ENCODE data around the gene GPD1. TPM values are rescaled to one million over a fixed set of nuclear protein-coding genes. Genes with fewer than 3 reads are reported as not detected.

Gene GPD1
- polyA plus RNA-seq (2013): 0.08 TPM

- ChIA-PET CTCF (interaction anchor here (0.8 to 14.1 kb wide), 3 partner anchors 6 to 63 kb away, joined by 3 to 168 read pairs (median 89); partner anchors contain the start of genes CERS5, COX14 and SMARCD1), POLR2A (interaction anchor here (1.1 kb wide), 1 partner anchor 14 kb away, joined by 3 read pairs; no protein-coding TSS in a partner anchor)
- H3K9me3 ChIP-seq (ENCODE audit: control extremely low read depth in 1 of 5, control insufficient read depth in 4 of 5, insufficient read depth in 2 of 5, low read depth in 1 of 5, low read length in 4 of 5): no peaks in the 10 kb centered on the region
- peaks cover 0 to 25% (median 15%) of the 10 kb centered on the region in 4 experiments for H3K36me3 ChIP-seq (ENCODE audit: control insufficient read depth in 4 of 4, insufficient read depth in 4 of 4, low read length in 3 of 4)
- H3K27me3 ChIP-seq (replicated peaks in 2 of 5; ENCODE audit: control insufficient read depth in 4 of 5, insufficient read depth in 5 of 5, low read length in 4 of 5): no peaks in the 10 kb centered on the region
- H3K27ac ChIP-seq (ENCODE audit: insufficient read depth in 1 of 2, low read depth in 1 of 2, low read length in 2 of 2, poor library complexity in 1 of 2, severe bottlenecking in 2 of 2): no peak within 1 kb of the TSS
- WGBS (ENCODE audit: insufficient coverage): 66% methylated on average over 7 of the region's 13 CpGs
- no peaks in the 10 kb centered on the region for H3K4me1 ChIP-seq (ENCODE audit: control extremely low read depth in 1 of 4, control insufficient read depth in 4 of 4, insufficient read depth in 4 of 4, low read length in 3 of 4)
- H3K4me3 ChIP-seq (ENCODE audit: control insufficient read depth in 1 of 7, extremely low read depth in 1 of 7, insufficient read depth in 4 of 7, low read depth in 2 of 7, low read length in 6 of 7): no peak within 1 kb of the TSS
- DNase-seq: peak in 1 of 3 donors; percentile 24
These were observed at the start of gene GPD1 for GRCh38 chr12:50103767-50104321. Gene GPD1 (plus strand): TSS chr12:50104008. CDS start chr12:50104051, 43 bp downstream.

- WGBS (ENCODE audit: insufficient coverage): 7% methylated on average over 9 of the region's 17 CpGs
- DNase-seq: peak; percentile 53 to 75 (median 67)
- H3K9me3 ChIP-seq (ENCODE audit: control extremely low read depth in 1 of 5, control insufficient read depth in 4 of 5, insufficient read depth in 2 of 5, low read depth in 1 of 5, low read length in 4 of 5): no peaks in the 10 kb centered on the region
- ChIA-PET CTCF (interaction anchor here (0.6 to 5.7 kb wide), 27 partner anchors 9 to 191 kb away, joined by 3 to 163 read pairs (median 4); partner anchors contain the start of genes AQP2, AQP5 and SMARCD1), POLR2A (interaction anchor here (0.6 to 0.7 kb wide), 2 partner anchors 100 to 242 kb away, joined by 3 read pairs; no protein-coding TSS in a partner anchor)
- no peaks in the 10 kb centered on the region for H3K36me3 ChIP-seq (ENCODE audit: control insufficient read depth in 4 of 4, insufficient read depth in 4 of 4, low read length in 3 of 4)
- peak overlapping the region in 1 of 7 experiments; percentile 55 for H3K4me3 ChIP-seq (ENCODE audit: control insufficient read depth in 1 of 7, extremely low read depth in 1 of 7, insufficient read depth in 4 of 7, low read depth in 2 of 7, low read length in 6 of 7)
- H3K4me1 ChIP-seq (ENCODE audit: control extremely low read depth in 1 of 4, control insufficient read depth in 4 of 4, insufficient read depth in 4 of 4, low read length in 3 of 4): peaks cover 2 to 52% (median 45%) of the 10 kb centered on the region in 4 experiments
- H3K27me3 ChIP-seq (replicated peaks in 2 of 5; ENCODE audit: control insufficient read depth in 4 of 5, insufficient read depth in 5 of 5, low read length in 4 of 5): peaks cover 0 to 28% (median 25%) of the 10 kb centered on the region in 5 experiments
- H3K27ac ChIP-seq (ENCODE audit: insufficient read depth in 1 of 2, low read depth in 1 of 2, low read length in 2 of 2, poor library complexity in 1 of 2, severe bottlenecking in 2 of 2): no peak overlapping the region
These were observed 47.8 kb upstream of the GPD1 start for GRCh38 chr12:50055831-50056638.

GRCh38 chr12:50056639-50056976 is 47.2 kb upstream of the GPD1 start:
- no peak for DNase-seq
- peak overlapping the region in 3 of 7 experiments; percentile 46 to 77 (median 60) for H3K4me3 ChIP-seq (ENCODE audit: control insufficient read depth in 1 of 7, extremely low read depth in 1 of 7, insufficient read depth in 4 of 7, low read depth in 2 of 7, low read length in 6 of 7)
- H3K27ac ChIP-seq (ENCODE audit: insufficient read depth in 1 of 2, low read depth in 1 of 2, low read length in 2 of 2, poor library complexity in 1 of 2, severe bottlenecking in 2 of 2): no peak overlapping the region
- POLR2A ChIA-PET: interaction anchor here (0.7 kb wide), 1 partner anchor 242 kb away, joined by 3 read pairs; no protein-coding TSS in a partner anchor
- no peaks in the 10 kb centered on the region for H3K36me3 ChIP-seq (ENCODE audit: control insufficient read depth in 4 of 4, insufficient read depth in 4 of 4, low read length in 3 of 4)
- peaks cover 0 to 28% (median 25%) of the 10 kb centered on the region in 5 experiments for H3K27me3 ChIP-seq (replicated peaks in 2 of 5; ENCODE audit: control insufficient read depth in 4 of 5, insufficient read depth in 5 of 5, low read length in 4 of 5)
- CTCF ChIA-PET: interaction anchor here (0.6 to 5.7 kb wide), 18 partner anchors 9 to 192 kb away, joined by 3 to 163 read pairs (median 4); partner anchors contain the start of gene AQP2
- H3K4me1 ChIP-seq (ENCODE audit: control extremely low read depth in 1 of 4, control insufficient read depth in 4 of 4, insufficient read depth in 4 of 4, low read length in 3 of 4): peaks cover under 1 to 51% (median 40%) of the 10 kb centered on the region in 4 experiments
- 0% methylated on average over 1 of the region's 3 CpGs for WGBS (ENCODE audit: insufficient coverage)
- no peaks in the 10 kb centered on the region for H3K9me3 ChIP-seq (ENCODE audit: control extremely low read depth in 1 of 5, control insufficient read depth in 4 of 5, insufficient read depth in 2 of 5, low read depth in 1 of 5, low read length in 4 of 5)

- H3K4me3 ChIP-seq (ENCODE audit: control insufficient read depth in 1 of 7, extremely low read depth in 1 of 7, insufficient read depth in 4 of 7, low read depth in 2 of 7, low read length in 6 of 7): peak within 1 kb of the TSS; percentile 13 to 77 (median 60)
- POLR2A ChIA-PET: no interaction called here
- no peaks in the 10 kb centered on the region for H3K9me3 ChIP-seq (ENCODE audit: control extremely low read depth in 1 of 5, control insufficient read depth in 4 of 5, insufficient read depth in 2 of 5, low read depth in 1 of 5, low read length in 4 of 5)
- H3K36me3 ChIP-seq (ENCODE audit: control insufficient read depth in 4 of 4, insufficient read depth in 4 of 4, low read length in 3 of 4): no peaks in the 10 kb centered on the region
- H3K27ac ChIP-seq (ENCODE audit: insufficient read depth in 1 of 2, low read depth in 1 of 2, low read length in 2 of 2, poor library complexity in 1 of 2, severe bottlenecking in 2 of 2): no peak within 1 kb of the TSS
- DNase-seq: peak; percentile 54 to 77 (median 66)
- under 1% methylated on average over 52 of the region's 88 CpGs for WGBS (ENCODE audit: insufficient coverage)
- peaks cover 0 to 29% (median 23%) of the 10 kb centered on the region in 5 experiments for H3K27me3 ChIP-seq (replicated peaks in 2 of 5; ENCODE audit: control insufficient read depth in 4 of 5, insufficient read depth in 5 of 5, low read length in 4 of 5)
- peaks cover 0 to 49% (median 39%) of the 10 kb centered on the region in 4 experiments for H3K4me1 ChIP-seq (ENCODE audit: control extremely low read depth in 1 of 4, control insufficient read depth in 4 of 4, insufficient read depth in 4 of 4, low read length in 3 of 4)
- CTCF ChIA-PET: interaction anchor here (2.9 to 14.7 kb wide), 8 partner anchors 12 to 90 kb away, joined by 17 to 269 read pairs (median 44); no protein-coding TSS in a partner anchor
These were observed 46.6 kb upstream of the GPD1 start, which contains the start of gene ASIC1 for GRCh38 chr12:50057000-50057841. Gene ASIC1 (plus strand): TSS chr12:50057596. CDS start chr12:50058767, 1,171 bp downstream.

- POLR2A ChIA-PET: no interaction called here
- CTCF ChIA-PET: interaction anchor here (1.0 to 14.7 kb wide), 5 partner anchors 8 to 113 kb away, joined by 3 to 269 read pairs (median 37); no protein-coding TSS in a partner anchor
- H3K27ac ChIP-seq (ENCODE audit: insufficient read depth in 1 of 2, low read depth in 1 of 2, low read length in 2 of 2, poor library complexity in 1 of 2, severe bottlenecking in 2 of 2): no peak overlapping the region
- H3K27me3 ChIP-seq (replicated peaks in 2 of 5; ENCODE audit: control insufficient read depth in 4 of 5, insufficient read depth in 5 of 5, low read length in 4 of 5): peaks cover 0 to 30% (median 19%) of the 10 kb centered on the region in 5 experiments
- DNase-seq: no peak
- no peaks in the 10 kb centered on the region for H3K36me3 ChIP-seq (ENCODE audit: control insufficient read depth in 4 of 4, insufficient read depth in 4 of 4, low read length in 3 of 4)
- WGBS (ENCODE audit: insufficient coverage): 31% methylated on average over 16 of the region's 30 CpGs
- no peaks in the 10 kb centered on the region for H3K9me3 ChIP-seq (ENCODE audit: control extremely low read depth in 1 of 5, control insufficient read depth in 4 of 5, insufficient read depth in 2 of 5, low read depth in 1 of 5, low read length in 4 of 5)
- H3K4me3 ChIP-seq (ENCODE audit: control insufficient read depth in 1 of 7, extremely low read depth in 1 of 7, insufficient read depth in 4 of 7, low read depth in 2 of 7, low read length in 6 of 7): peak overlapping the region; percentile 13 to 77 (median 60)
- peaks cover 0 to 49% (median 39%) of the 10 kb centered on the region in 4 experiments for H3K4me1 ChIP-seq (ENCODE audit: control extremely low read depth in 1 of 4, control insufficient read depth in 4 of 4, insufficient read depth in 4 of 4, low read length in 3 of 4)
These were observed 45.7 kb upstream of the GPD1 start for GRCh38 chr12:50057896-50058670.
